Measurements from ENCODE around the gene MCU.

The MCU gene

DNA sequence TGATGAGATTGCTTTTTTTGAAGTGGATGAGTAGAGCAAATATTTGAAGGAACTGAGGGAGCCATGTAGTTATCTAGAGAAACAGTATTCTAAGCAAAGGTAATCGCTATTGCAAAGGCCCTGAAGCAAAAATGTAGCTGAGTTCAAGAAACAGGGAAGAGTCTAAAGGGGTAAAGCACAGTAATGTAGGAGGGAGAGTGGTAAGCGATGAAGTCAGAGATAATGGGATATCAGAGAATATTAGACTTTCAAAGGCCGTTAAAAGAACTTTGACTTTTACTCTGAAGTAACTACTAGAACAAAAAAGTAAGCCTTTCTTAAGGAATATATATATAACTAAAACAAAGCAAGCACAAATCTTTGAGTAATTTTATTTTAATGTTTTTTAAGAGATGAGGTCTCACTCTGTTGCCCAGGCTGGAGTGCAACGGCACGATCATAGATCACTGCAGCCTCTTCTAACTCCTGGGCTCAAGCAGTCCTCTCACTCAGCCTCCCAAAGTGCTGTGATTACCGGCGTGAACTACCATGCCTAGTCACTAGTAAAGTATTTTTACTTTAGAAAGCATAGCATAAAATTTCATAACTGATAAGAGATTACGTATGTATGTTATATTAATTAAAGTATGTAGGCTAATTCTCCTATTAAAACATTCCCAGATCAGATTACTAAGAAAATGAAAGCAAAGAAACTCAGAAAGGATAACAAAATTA lies 139.9 kb downstream of the MCU start:
- H3K4me3 ChIP-seq (replicated peaks; ENCODE audit: low read depth, low read length), result peak overlapping the region; percentile 23
- DNase-seq (ENCODE audit: low read depth), result peak; percentile 60
- TF ChIP-seq, protein P1, sequence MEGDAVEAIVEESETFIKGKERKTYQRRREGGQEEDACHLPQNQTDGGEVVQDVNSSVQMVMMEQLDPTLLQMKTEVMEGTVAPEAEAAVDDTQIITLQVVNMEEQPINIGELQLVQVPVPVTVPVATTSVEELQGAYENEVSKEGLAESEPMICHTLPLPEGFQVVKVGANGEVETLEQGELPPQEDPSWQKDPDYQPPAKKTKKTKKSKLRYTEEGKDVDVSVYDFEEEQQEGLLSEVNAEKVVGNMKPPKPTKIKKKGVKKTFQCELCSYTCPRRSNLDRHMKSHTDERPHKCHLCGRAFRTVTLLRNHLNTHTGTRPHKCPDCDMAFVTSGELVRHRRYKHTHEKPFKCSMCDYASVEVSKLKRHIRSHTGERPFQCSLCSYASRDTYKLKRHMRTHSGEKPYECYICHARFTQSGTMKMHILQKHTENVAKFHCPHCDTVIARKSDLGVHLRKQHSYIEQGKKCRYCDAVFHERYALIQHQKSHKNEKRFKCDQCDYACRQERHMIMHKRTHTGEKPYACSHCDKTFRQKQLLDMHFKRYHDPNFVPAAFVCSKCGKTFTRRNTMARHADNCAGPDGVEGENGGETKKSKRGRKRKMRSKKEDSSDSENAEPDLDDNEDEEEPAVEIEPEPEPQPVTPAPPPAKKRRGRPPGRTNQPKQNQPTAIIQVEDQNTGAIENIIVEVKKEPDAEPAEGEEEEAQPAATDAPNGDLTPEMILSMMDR (IDR thresholded peaks at IDR 0.05; ENCODE audit: low read length, missing control alignments), result no peak

DNA sequence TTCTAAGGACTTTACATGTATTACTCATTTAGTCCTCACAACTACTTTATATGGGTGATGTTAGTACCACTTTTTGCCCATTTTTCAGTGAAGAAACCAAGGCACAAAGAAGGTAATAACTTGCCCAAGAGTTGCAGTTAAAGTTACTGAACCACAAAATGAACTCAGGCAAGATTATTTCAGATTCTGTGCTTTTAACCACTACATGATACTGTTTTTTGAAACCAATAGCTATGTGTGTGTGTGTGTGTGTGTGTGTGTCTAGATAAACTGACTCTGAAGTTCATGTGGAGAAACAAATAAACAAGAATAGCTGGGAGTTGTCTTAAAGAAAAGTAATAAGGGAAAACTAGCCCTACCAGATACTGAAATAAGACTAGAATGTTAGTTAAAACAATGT lies 140.8 kb downstream of the MCU start:
- TF ChIP-seq, protein P1 (IDR thresholded peaks at IDR 0.05; ENCODE audit: low read length, missing control alignments), result no peak
- H3K4me3 ChIP-seq (replicated peaks; ENCODE audit: low read depth, low read length), result no peak overlapping the region
- DNase-seq (ENCODE audit: low read depth), result peak; percentile 32

DNA sequence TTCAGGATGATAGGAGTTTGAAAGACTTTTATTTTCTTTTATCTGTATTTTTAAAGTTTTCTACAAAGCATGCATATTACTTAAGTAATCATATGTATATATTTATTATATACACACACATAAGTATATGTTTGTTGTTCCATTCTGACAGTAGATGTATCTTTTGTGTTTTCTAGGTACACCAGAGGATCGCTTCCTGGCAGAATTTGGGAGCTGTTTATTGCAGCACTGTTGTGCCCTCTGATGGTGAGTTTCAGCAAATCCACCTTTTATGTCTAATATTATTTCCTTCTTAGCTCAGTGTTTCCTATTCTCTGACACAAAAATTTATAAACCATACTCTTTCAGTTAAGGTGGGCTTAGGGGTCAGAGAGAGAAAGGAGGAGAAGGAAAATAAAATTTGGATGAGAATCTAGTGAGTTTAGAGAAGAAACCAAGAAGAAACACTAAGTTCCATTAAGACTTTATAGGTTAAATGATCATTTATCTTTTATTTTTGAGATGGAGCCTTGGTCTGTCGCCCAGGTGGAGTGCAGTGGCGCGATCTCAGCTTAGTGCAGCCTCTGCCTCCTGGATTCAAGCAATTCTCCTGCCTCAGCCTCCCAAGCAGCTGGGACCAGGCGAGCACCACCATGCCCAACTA lies 142.4 kb downstream of the MCU start:
- TF ChIP-seq, protein P1 (IDR thresholded peaks at IDR 0.05; ENCODE audit: low read length, missing control alignments), result peak; percentile 64
- no peak overlapping the region for H3K4me3 ChIP-seq (replicated peaks; ENCODE audit: low read depth, low read length)
- peak; percentile 89 for DNase-seq (ENCODE audit: low read depth)

DNA sequence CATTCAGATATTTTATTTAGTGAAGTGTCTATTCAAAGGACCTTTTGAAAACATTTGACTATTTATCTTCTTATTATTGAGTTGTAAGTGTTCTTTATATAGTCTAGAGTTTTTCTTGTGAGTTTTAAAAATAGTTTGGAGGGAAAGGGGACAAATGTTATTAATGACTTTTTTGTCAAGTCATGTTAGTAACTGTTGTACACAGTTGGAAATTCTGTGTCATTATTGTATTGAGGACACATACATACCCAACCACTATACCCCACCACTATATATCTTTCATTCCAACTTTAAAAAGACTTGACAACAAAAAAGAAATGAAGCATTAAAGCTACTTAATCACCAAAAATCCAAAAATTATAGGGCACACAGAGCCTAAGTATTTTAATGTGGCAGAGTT lies 148.4 kb downstream of the MCU start:
- TF ChIP-seq, protein P1 (IDR thresholded peaks at IDR 0.05; ENCODE audit: low read length, missing control alignments), result no peak
- no peak for DNase-seq (ENCODE audit: low read depth)
- H3K4me3 ChIP-seq (replicated peaks; ENCODE audit: low read depth, low read length), result no peak overlapping the region

DNA sequence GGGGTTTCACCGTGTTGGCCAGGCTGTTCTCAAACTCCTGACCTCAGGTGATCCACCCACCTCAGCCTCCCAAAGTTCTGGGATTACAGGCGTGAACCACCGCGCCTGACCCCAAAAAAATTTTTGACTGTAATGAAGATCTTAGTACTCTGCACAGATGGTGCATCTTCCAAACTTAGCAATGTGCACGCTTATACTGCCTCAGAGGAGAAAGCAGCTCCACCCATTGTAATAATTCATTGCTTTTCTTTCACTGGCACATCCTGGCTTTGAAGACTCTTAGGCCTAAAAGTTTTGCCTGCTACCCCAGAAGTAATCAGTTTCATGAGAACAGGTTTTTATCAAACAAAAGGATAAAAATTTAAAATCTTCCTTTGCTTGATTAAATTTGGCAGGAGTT lies 149.5 kb downstream of the MCU start:
- DNase-seq (ENCODE audit: low read depth), result no peak
- TF ChIP-seq, protein P1 (IDR thresholded peaks at IDR 0.05; ENCODE audit: low read length, missing control alignments), result no peak
- no peak overlapping the region for H3K4me3 ChIP-seq (replicated peaks; ENCODE audit: low read depth, low read length)

DNA sequence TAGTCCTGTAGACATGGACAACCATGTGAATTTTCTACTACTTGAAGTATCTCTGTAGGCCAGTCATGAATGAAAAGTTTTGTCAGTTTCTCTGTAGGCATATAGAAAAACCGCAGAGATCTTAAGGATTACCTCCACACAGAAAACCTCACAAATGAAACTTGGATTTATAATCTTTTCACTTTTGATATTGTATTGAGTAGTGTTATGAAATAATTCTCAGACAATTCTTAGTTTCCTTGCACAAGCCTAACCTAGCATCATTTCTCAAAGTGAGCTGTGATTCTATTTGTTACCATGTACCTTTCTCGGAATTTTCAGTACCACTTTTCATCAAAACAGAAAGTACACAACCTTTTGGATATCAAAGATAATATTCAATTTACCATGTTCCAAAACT lies 150.2 kb downstream of the MCU start:
- DNase-seq (ENCODE audit: low read depth), result no peak
- H3K4me3 ChIP-seq (replicated peaks; ENCODE audit: low read depth, low read length), result no peak overlapping the region
- TF ChIP-seq, protein P1 (IDR thresholded peaks at IDR 0.05; ENCODE audit: low read length, missing control alignments), result no peak

All from fibroblast of pulmonary artery (primary cell).